H1 (cell line): ENCODE data around the gene CDC14B. TPM values are rescaled to one million over a fixed set of nuclear protein-coding genes. Genes with fewer than 3 reads are reported as not detected.
A peak's percentile ranks its signal among the peaks of the same experiment; 100 is the strongest.

Experiments used
- CTCF ChIA-PET: fragments of 300-600 bp; sonication (Branson Sonifier 250); formaldehyde crosslinking; loops from one replicate; lab custom pipeline; 2021; ENCODE audit not compliant: partially characterized antibody; lab: Charles Lee
- POLR2A ChIA-PET: fragments of 300-600 bp; sonication (Branson Sonifier 250); formaldehyde crosslinking; loops from one replicate; lab custom pipeline; 2021; ENCODE audit warnings: inconsistent platforms; ENCODE audit not compliant: partially characterized antibody; lab: Charles Lee
- DNase-seq, 2 experiments: peaks; one replicate each; pipeline versions ENCODE4 v3.0.0 to v3.0.0-alpha.2; 2010 to 2022; ENCODE audit warnings: low spot score in 2 of 2, low read depth in 1 of 2, mixed read lengths in 1 of 2
- FAIRE-seq: peaks from 2 replicates; lab custom pipeline; 2011; peaks lifted over from hg19 to GRCh38; lab: Jason Lieb, UNC
- H2AFZ ChIP-seq: 2 replicates; pipeline ENCODE4 v1.8.1; 2012; ENCODE audit warnings: low read length, inconsistent platforms
- H2AK5ac ChIP-seq: 2 replicates; pipeline ENCODE4 v1.6.1; 2013; ENCODE audit warnings: low read depth, low read length
- H2BK120ac ChIP-seq: replicated peaks from 2 replicates; pipeline ENCODE3; 2013; ENCODE audit warnings: low read depth, low read length, inconsistent platforms
- H2BK12ac ChIP-seq: 2 replicates; pipeline ENCODE4 v1.6.1; 2013; ENCODE audit warnings: low read depth, low read length
- H2BK15ac ChIP-seq: 2 replicates; pipeline ENCODE4 v1.6.1; 2013; ENCODE audit warnings: low read length
- H2BK20ac ChIP-seq: 2 replicates; pipeline ENCODE4 v1.6.1; 2013; ENCODE audit warnings: low read length
- H2BK5ac ChIP-seq: 2 replicates; pipeline ENCODE4 v1.6.1; 2013; ENCODE audit warnings: low read depth, low read length
- H3K14ac ChIP-seq: 2 replicates; pipeline ENCODE4 v1.6.1; 2013; ENCODE audit warnings: inconsistent platforms; ENCODE audit not compliant: insufficient read length
- H3K18ac ChIP-seq: 2 replicates; pipeline ENCODE4 v1.6.1; 2013; ENCODE audit warnings: low read length; ENCODE audit errors: extremely low read depth
- H3K23ac ChIP-seq: 2 replicates; pipeline ENCODE4 v1.6.1; 2013; ENCODE audit warnings: inconsistent platforms; ENCODE audit not compliant: insufficient read length
- H3K23me2 ChIP-seq: 2 replicates; pipeline ENCODE4 v1.6.1; 2013; ENCODE audit warnings: low read depth, low read length
- H3K27ac ChIP-seq: 2 replicates; pipeline ENCODE4 v1.6.1; 2011; ENCODE audit warnings: low read depth, low read length, inconsistent platforms
- H3K27me3 ChIP-seq, 4 experiments: replicated peaks in 1 of 4; 1 replicate in 1 of 4; 2 replicates in 3 of 4; pipeline versions ENCODE4 v1.6.1 to v1.8.1; 2011 to 2013; ENCODE audit warnings: low read length in 3 of 4, mild to moderate bottlenecking in 3 of 4, inconsistent platforms in 2 of 4, mixed read lengths in 2 of 4, moderate library complexity in 1 of 4; ENCODE audit not compliant: control insufficient read depth in 3 of 4, insufficient read depth in 3 of 4; ENCODE audit errors: extremely low read depth in 1 of 4
- H3K36me3 ChIP-seq, 4 experiments: 2 replicates each; pipeline versions ENCODE4 v1.6.1 to v1.8.1; 2011 to 2013; ENCODE audit warnings: mild to moderate bottlenecking in 4 of 4, low read length in 3 of 4, moderate library complexity in 2 of 4, control low read depth in 1 of 4, inconsistent platforms in 1 of 4; ENCODE audit not compliant: insufficient read depth in 4 of 4, control insufficient read depth in 2 of 4
- H3K4ac ChIP-seq: replicated peaks from 2 replicates; pipeline ENCODE3; 2013; ENCODE audit warnings: low read length, low read depth, mixed read lengths, inconsistent platforms; ENCODE audit not compliant: insufficient read length
- H3K4me1 ChIP-seq, 4 experiments: replicated peaks in 1 of 4; 1 replicate in 1 of 4; 2 replicates in 3 of 4; pipeline versions ENCODE4 v1.6.1 to v1.8.1; 2011 to 2013; ENCODE audit warnings: low read length in 3 of 4, inconsistent platforms in 2 of 4, mixed read lengths in 1 of 4; ENCODE audit not compliant: insufficient read depth in 4 of 4, control insufficient read depth in 3 of 4
- H3K4me2 ChIP-seq, 2 experiments: 2 replicates each; pipeline versions ENCODE4 v1.6.1 to v1.8.1; 2011 to 2013; ENCODE audit warnings: low read depth in 2 of 2, low read length in 2 of 2, control low read depth in 1 of 2, inconsistent platforms in 1 of 2, mild to moderate bottlenecking in 1 of 2; ENCODE audit not compliant: insufficient read depth in 1 of 2
- H3K4me3 ChIP-seq, 4 experiments: fragments of 200-600, 300-600 bp in 1 of 4; sonication (generic), shearing (Covaris generic), sonication (Bioruptor Twin) in 1 of 4; 2 replicates each; pipeline versions ENCODE4 v1.5.1 to v1.8.1; 2011 to 2016; ENCODE audit warnings: low read length in 4 of 4, low read depth in 3 of 4, control low read depth in 2 of 4, inconsistent platforms in 2 of 4, mild to moderate bottlenecking in 2 of 4, mixed read lengths in 1 of 4, moderate library complexity in 1 of 4; ENCODE audit not compliant: insufficient read depth in 2 of 4; ENCODE audit errors: extremely low read depth in 1 of 4
- H3K56ac ChIP-seq: replicated peaks from 2 replicates; pipeline ENCODE3; 2013; ENCODE audit warnings: low read depth, mild to moderate bottlenecking, mixed read lengths, low read length, inconsistent platforms; ENCODE audit not compliant: insufficient read length
- H3K79me1 ChIP-seq: 2 replicates; pipeline ENCODE4 v1.6.1; 2013; ENCODE audit warnings: low read depth, low read length, control low read depth
- H3K79me2 ChIP-seq, 2 experiments: 2 replicates each; pipeline versions ENCODE4 v1.6.1 to v1.8.1; 2012 to 2013; ENCODE audit warnings: low read length in 2 of 2, mild to moderate bottlenecking in 2 of 2, inconsistent platforms in 1 of 2; ENCODE audit not compliant: insufficient read depth in 2 of 2, control insufficient read depth in 1 of 2
- H3K9ac ChIP-seq, 4 experiments: replicated peaks in 1 of 4; 1 replicate in 1 of 4; 2 replicates in 3 of 4; pipeline versions ENCODE4 v1.6.1 to v1.8.1; 2011 to 2013; ENCODE audit warnings: low read depth in 3 of 4, low read length in 3 of 4, control low read depth in 2 of 4, mild to moderate bottlenecking in 2 of 4, moderate library complexity in 2 of 4, inconsistent platforms in 1 of 4; ENCODE audit errors: extremely low read depth in 1 of 4
- H3K9me3 ChIP-seq, 2 experiments: 2 replicates each; pipeline versions ENCODE4 v1.6.1 to v1.8.1; 2012 to 2013; ENCODE audit warnings: mild to moderate bottlenecking in 2 of 2, moderate library complexity in 2 of 2, control low read depth in 1 of 2, inconsistent platforms in 1 of 2, low read depth in 1 of 2, low read length in 1 of 2, mixed read lengths in 1 of 2; ENCODE audit not compliant: insufficient read depth in 2 of 2
- H4K20me1 ChIP-seq, 2 experiments: replicated peaks in 1 of 2; 2 replicates each; pipeline versions ENCODE3 to v1.8.1; 2011 to 2013; ENCODE audit warnings: inconsistent platforms in 2 of 2, low read length in 2 of 2, mild to moderate bottlenecking in 1 of 2; ENCODE audit not compliant: insufficient read depth in 2 of 2, control insufficient read depth in 1 of 2
- H4K5ac ChIP-seq: 2 replicates; pipeline ENCODE4 v1.6.1; 2013; ENCODE audit warnings: low read length, low read depth, mixed read lengths, inconsistent platforms; ENCODE audit not compliant: insufficient read length
- H4K8ac ChIP-seq: 2 replicates; pipeline ENCODE4 v1.8.0; 2013; ENCODE audit warnings: mild to moderate bottlenecking, moderate library complexity, low read length, inconsistent platforms; ENCODE audit not compliant: insufficient read depth; ENCODE audit errors: extremely low read depth
- H4K91ac ChIP-seq: replicated peaks from 2 replicates; pipeline ENCODE3; 2013; ENCODE audit warnings: low read length, mixed read lengths, inconsistent platforms; ENCODE audit not compliant: insufficient read length
- SIRT6 ChIP-seq: IDR thresholded peaks from one replicate; pipeline ENCODE4 v1.7.1; 2012; ENCODE audit warnings: low read length, inconsistent platforms
- WGBS, 2 experiments: shearing (Covaris generic) in 1 of 2; methylation state at CpG; one replicate each; pipeline versions ENCODE4 v1.1.6 to v1.1.7; 2013 to 2015; ENCODE audit warnings: low lambda C conversion rate in 2 of 2, mixed read lengths in 2 of 2, inconsistent platforms in 1 of 2, low coverage in 1 of 2, missing lambda C conversion rate in 1 of 2; ENCODE audit not compliant: insufficient replicate concordance in 2 of 2, insufficient coverage in 1 of 2, insufficient read length in 1 of 2; ENCODE audit errors: extremely low coverage in 1 of 2, missing lambda C conversion rate in 1 of 2; 5-methylcytosine and 5-hydroxymethylcytosine counted together
- polyA plus RNA-seq, 7 experiments: library from polyadenylated mRNA; depleted of rRNA in 3 of 7; stranded (reverse) in 5 of 7; unstranded in 2 of 7; fragments of >200 nt in 5 of 7; fragments of 200-250 nt in 2 of 7; gene quantifications; 1 replicate in 5 of 7; 2 replicates in 1 of 7; 4 replicates in 1 of 7; pipeline versions ENCODE4 v1.2.1 to v1.2.3, GENCODE V29; 2011 to 2013; ENCODE audit warnings: missing spikeins in 2 of 7, mixed read lengths in 2 of 7
- total RNA-seq: library from RNA; stranded (reverse); fragmentation: NEBNext Ultra II Directional; extraction: Animal tissue kit (Norgen Biotek cat#: 25700); gene quantifications from 2 replicates; pipeline ENCODE4 v1.2.1, GENCODE V29; 2021

The CDC14B gene
- total and polyA plus RNA-seq, 2 of the 8 experiments (the other 6 are each of a cell fraction or from before 2014, with no cell fraction given), result 17.2 to 44.6 TPM

DNA sequence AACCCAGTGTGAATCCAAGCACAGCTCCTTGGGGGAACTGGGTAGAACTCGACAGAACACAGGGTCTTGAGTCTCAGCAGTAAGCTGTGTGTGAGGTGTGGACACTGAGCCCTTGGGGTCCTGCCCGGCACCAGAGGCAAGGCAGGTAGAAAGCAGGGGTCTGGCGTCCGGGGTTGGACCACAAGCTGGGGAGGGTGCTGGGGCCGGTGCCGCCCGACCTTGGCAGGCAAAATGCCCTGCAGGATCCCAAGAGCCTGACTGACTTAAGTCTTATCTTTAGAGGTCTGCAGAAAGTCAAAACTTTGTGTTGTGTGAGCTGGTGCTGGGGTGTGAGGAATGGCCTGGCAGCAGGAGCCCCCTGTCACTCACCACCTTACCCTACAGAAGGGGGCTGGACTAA, 120.4 kb downstream of the CDC14B start:
- DNase-seq, result no peak
- FAIRE-seq, result no peak
- TF ChIP-seq SIRT6, result no peak

More for the DNA sequence above, 120.4 kb downstream of the CDC14B start:
- Histone ChIP-seq H3K4ac (no peak overlapping the region), H3K56ac (no peak overlapping the region), H4K91ac (no peak overlapping the region), H3K4me2 (no peak overlapping the region), H3K79me1 (no peaks in the 10 kb centered on the region; the same call in 1 of the 2 replicates), H2BK120ac (no peak overlapping the region), H4K8ac (peak overlapping the region; percentile 58), H3K14ac (no peak overlapping the region), H2BK20ac (no peak overlapping the region), H3K9me3 (no peaks in the 10 kb centered on the region), H3K23me2 (no peaks in the 10 kb centered on the region), H3K4me3 (no peak overlapping the region), H4K5ac (no peak overlapping the region), H2AFZ (no peak overlapping the region), H2BK15ac (no peak overlapping the region), H3K36me3 (no peaks in the 10 kb centered on the region; a peak in 2 of 8 replicates), H4K20me1 (no peaks in the 10 kb centered on the region), H3K9ac (no peak overlapping the region), H3K4me1 (peaks cover 0 to 13% (median 1%) of the 10 kb centered on the region in 4 experiments; a peak in 4 of 7 replicates), H2BK5ac (no peak overlapping the region), H3K23ac (no peak overlapping the region), H2AK5ac (no peak overlapping the region), H3K18ac (no peak overlapping the region), H2BK12ac (no peak overlapping the region), H3K27me3 (no peaks in the 10 kb centered on the region), H3K79me2 (no peaks in the 10 kb centered on the region), H3K27ac (no peak overlapping the region; the same call in 1 of the 2 replicates)
- CTCF ChIA-PET, result interaction anchor here (1.8 kb wide), 1 partner anchor 168 kb away, joined by 6 read pairs; no protein-coding TSS in a partner anchor
- POLR2A ChIA-PET, result no interaction called here
- WGBS, 2 experiments, result 95% methylated on average over 6 of the region's 7 CpGs; no CpG with 5 or more reads in 1 of the 2 experiments
